GM19351 (cell line): ENCODE results near the gene ESYT3.

Experiments
- ATAC-seq: cut with Tn5 transposase; IDR thresholded peaks from one replicate; pipeline ENCODE4 v1.9.1; 2021; ENCODE audit warnings: mild to moderate bottlenecking, moderate library complexity; ENCODE audit not compliant: unreplicated experiment

Gene ESYT3

GRCh38 chr3:138459619-138460535 is 25.5 kb downstream of the ESYT3 start:
- ATAC-seq = no peak

GRCh38 chr3:138460536-138461205 is 26.3 kb downstream of the ESYT3 start:
- no peak for ATAC-seq

GRCh38 chr3:138461246-138461645 is 26.8 kb downstream of the ESYT3 start:
- ATAC-seq = no peak

- no peak for ATAC-seq
These were observed 27.5 kb downstream of the ESYT3 start for GRCh38 chr3:138461896-138462295.

DNA sequence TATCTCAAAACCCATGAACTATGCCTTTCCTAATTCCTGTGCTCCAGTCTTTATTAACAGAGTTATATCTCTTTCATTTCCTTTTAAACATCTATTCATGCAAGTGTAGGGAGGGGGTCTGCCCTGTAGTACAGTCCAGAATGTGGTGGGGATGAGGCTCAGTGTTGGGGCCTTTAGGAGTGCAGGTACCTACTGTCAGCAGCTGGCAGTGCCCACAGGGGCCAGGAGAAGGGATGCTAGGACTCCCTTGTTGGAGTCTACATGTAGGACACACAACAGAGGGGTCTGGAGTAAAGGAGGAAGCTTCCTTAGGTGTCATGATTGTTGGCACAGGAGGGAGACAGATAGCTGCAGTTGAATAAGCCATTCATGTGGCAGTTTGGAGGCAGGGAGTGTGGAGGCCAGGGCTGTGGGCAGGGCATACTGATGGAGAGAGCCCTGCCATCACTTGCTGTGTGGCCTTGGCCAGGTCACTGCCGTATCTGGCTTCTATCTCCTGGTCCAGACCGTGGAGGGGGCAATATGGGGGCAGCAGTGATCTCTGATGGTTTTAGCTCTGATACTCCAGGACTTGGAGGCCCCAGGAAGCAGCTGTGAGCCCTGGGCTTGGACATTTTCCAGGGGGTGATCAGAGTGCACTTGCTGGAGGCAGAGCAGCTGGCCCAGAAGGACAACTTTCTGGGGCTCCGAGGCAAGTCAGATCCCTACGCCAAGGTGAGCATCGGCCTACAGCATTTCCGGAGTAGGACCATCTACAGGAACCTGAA is 29.5 kb downstream of the ESYT3 start:
- ATAC-seq = no peak

DNA sequence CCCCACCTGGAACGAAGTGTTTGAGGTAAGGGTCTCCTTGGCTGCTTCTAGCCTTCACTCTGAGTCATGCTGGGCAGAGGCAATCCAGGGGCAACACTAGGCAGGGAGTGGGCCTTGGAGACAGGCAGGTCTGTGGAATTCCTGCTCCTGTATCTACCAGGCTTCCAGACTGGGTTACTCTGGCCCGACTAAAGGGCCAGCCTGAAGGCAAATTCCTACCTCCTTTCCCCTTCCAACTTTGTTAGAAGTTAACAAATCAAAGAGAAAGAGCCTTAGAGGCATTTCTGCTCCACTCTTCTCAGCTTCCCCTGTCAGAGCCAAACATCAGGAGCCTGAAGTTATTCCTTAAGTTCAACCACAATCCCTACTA is 30.1 kb downstream of the ESYT3 start:
- ATAC-seq = no peak

DNA sequence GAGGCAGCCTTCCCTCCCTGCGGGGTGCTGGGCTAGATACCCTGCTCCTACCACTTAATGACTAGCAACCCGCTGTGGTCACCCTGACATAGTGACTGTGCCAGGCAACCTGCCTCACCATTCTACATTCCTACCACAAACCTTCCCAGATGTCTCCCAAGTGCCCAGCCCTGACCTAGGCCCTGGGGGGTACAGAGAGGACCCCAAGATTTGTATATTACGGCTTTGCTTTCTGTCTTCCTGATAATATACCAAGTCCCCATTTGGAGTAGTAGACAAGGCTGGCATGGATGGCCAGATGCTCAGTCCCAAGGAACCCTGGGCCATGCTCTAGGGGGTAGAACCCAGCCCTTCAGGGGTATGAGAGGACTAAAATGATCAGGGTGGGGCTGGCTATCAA is 31.0 kb downstream of the ESYT3 start:
- no peak for ATAC-seq

GRCh38 chr3:138465925-138466324 is 31.5 kb downstream of the ESYT3 start:
- ATAC-seq = no peak

DNA sequence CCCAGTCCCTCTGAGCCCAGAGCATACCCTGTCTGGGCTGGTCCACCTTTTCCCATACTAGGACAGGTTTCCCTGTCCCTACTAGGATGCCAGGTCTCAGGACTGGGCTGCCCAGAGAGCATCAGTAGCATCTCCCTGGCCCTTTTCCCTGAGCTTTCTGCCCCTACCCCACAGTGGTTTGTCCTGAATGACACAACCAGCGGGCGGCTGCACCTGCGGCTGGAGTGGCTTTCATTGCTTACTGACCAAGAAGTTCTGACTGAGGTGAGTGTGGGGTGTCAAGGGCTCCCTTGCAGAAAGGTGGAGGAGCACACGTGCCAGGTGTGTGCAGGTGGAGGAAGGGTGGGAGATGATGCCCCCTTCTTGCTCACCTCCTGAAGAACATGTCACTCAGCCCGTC is 33.5 kb downstream of the ESYT3 start:
- ATAC-seq = no peak

DNA sequence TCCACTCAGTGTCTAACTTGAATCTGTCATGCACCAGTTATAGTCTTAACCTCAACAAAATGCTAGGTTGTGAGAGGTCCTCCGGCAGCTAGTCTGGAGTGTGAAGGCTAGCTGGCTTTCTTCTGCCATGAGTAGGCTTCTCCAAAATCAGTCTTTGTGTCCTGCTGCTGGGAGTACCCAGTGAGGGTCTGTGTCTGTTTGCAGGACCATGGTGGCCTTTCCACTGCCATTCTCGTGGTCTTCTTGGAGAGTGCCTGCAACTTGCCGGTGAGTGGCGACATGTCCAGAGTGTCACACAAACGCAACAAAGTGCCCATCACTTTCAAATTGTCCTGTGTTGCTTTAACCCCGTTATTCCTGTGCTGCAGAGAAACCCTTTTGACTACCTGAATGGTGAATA is 34.0 kb downstream of the ESYT3 start:
- no peak for ATAC-seq

DNA sequence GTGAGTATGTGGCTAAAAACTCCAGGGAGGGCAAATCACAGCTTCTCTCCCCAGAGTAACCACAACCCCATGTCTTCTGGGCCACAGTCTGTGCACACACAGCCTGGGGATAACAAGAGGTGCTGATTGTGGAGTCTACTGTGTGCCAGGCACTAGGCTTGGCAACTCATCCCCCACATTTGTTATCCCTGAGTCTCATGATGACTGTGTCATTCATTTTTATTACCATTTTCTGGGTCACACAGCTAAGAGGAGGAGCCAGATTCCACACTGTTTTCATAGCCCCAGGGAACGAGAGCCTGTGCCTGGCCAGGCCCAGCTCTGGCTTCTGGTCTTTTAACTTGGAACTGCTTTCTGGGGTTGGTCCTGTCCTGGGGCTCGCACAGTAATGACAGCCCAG is 34.5 kb downstream of the ESYT3 start:
- ATAC-seq = no peak

- no peak for ATAC-seq
These were observed 35.5 kb downstream of the ESYT3 start for GRCh38 chr3:138469874-138470273.

DNA sequence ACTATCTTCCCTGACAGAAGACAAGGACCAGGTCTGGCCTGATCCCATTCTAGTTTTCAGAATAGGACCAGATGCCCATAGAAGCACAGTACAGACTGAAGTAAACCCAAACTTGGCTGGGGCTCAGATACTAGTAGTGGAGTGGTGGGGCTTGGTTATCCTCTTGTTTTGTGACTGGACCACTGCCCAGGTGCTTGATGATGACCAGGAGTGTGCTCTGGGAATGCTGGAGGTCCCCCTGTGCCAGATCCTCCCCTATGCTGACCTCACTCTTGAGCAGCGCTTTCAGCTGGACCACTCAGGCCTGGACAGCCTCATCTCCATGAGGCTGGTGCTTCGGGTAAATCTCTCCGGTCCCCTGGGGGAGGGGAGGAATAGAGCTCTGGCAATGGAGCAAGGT is 36.3 kb downstream of the ESYT3 start:
- no peak for ATAC-seq

DNA sequence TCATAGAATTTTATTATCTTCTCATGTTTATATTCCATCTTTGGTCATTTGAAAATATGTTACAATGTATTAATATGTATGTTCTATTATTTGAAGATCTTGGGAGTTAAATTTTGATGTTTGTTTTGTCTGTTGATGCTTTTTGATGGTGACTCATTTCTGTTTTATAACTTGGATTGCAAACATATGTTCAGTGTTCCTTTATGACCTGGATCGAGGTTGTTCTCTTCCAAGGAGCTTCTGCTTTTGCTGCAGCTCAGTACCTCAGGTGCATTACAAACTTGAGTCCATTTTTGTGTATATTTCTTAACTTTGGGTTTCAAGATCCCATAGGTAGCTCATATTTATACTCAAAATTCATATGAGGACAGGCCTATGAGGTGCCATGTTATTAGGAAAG is 37.1 kb downstream of the ESYT3 start:
- no peak for ATAC-seq

GRCh38 chr3:138472141-138472825 is 37.9 kb downstream of the ESYT3 start:
- ATAC-seq = no peak

GRCh38 chr3:138473391-138473790 is 39.0 kb downstream of the ESYT3 start:
- ATAC-seq = no peak

GRCh38 chr3:138474163-138474562 is 39.7 kb downstream of the ESYT3 start:
- no peak for ATAC-seq

- ATAC-seq = no peak
These were observed 42.1 kb downstream of the ESYT3 start for GRCh38 chr3:138476526-138476925.

GRCh38 chr3:138477120-138477519 is 42.7 kb downstream of the ESYT3 start:
- no peak for ATAC-seq

DNA sequence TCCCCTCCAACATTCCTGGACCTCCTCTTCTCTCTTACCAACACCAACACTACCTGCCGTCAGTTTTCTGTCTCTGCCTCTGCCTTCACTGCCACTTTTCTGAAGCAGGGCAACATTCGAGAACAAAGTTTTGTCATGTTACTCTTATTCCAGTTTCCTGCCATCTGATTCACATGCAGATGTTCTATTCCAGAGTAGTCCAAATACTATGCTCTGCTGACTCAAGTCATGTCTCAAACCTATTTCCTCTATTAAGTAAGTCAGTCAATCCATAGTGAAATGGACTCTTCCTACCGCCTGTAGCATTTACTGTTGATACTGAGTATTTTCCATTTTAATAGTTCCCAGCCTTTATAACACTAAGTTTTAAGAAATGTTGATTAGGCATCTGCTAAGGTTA is 43.4 kb downstream of the ESYT3 start:
- no peak for ATAC-seq

DNA sequence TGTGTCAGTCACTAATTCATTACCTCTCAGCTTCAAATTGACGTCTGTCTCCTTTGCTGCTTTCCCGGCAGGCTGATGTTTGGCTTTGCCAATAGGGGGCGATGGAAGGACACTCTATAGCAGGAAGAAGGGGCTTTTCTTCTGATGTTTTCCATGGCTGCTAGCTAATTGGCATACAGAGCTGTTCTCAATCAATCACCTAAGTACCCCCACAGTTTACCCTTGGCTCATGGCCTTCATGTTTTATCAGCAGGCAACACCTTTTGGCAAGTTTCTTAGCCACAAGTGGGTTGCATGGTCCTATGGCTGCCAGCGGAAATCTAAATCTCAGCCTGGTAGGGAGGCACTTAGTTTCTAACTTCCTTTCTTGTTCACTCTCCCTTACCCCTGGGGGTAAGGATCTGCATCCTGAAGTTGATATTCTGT is 45.0 kb downstream of the ESYT3 start:
- ATAC-seq = peak; percentile 72
